GM13977 (cell line): Measurements from ENCODE around the gene TTLL5.

ENCODE experiments used
- DNase-seq: peaks from one replicate; pipeline ENCODE4 v3.0.0; 2012; ENCODE audit warnings: low spot score
- CTCF ChIP-seq: IDR thresholded peaks from 2 replicates; pipeline ENCODE4 v1.5.1; 2012; ENCODE audit warnings: mild to moderate bottlenecking, control low read depth; ENCODE audit not compliant: insufficient read depth; ENCODE audit errors: extremely low read depth, missing control alignments
- in situ Hi-C: fragments of 300-500 bp; cut with MboI; formaldehyde crosslinking; loops from one replicate; pipeline ENCODE4 v1.12.0; 2022; ENCODE audit warnings: low sequenced_read_pairs, low pct_unique_long_range_greater_than_20kb, mixed read lengths, inconsistent platforms; ENCODE audit not compliant: unreplicated experiment

The TTLL5 gene

GRCh38 chr14:75820761-75821160, 159.7 kb downstream of the TTLL5 start:
- DNase-seq = no peak
- no peak for TF ChIP-seq CTCF
- in situ Hi-C loops = no loop called here

GRCh38 chr14:75821831-75822521, 160.9 kb downstream of the TTLL5 start:
- in situ Hi-C loops = no loop called here
- no peak for TF ChIP-seq CTCF
- no peak for DNase-seq

- in situ Hi-C loops = no loop called here
- DNase-seq = no peak
- no peak for TF ChIP-seq CTCF
Observed at GRCh38 chr14:75822522-75823141, 161.6 kb downstream of the TTLL5 start.

GRCh38 chr14:75823334-75823733, 162.3 kb downstream of the TTLL5 start:
- in situ Hi-C loops = no loop called here
- no peak for DNase-seq
- TF ChIP-seq CTCF = no peak

GRCh38 chr14:75824318-75824717, 163.3 kb downstream of the TTLL5 start:
- no peak for DNase-seq
- TF ChIP-seq CTCF = no peak
- in situ Hi-C loops = no loop called here

GRCh38 chr14:75825147-75825592, 164.1 kb downstream of the TTLL5 start:
- in situ Hi-C loops = no loop called here
- no peak for TF ChIP-seq CTCF
- no peak for DNase-seq

GRCh38 chr14:75826599-75826998, 165.6 kb downstream of the TTLL5 start:
- in situ Hi-C loops = no loop called here
- no peak for DNase-seq
- TF ChIP-seq CTCF = no peak
